ENCODE data around the gene CDC16. TPM values are rescaled to one million over a fixed set of nuclear protein-coding genes. Genes with fewer than 3 reads are reported as not detected.

Gene CDC16
- total RNA-seq, 1 donor from 2014 or later, result 51.8 TPM

- no peaks in the 10 kb centered on the region for H3K36me3 ChIP-seq (ENCODE audit: control insufficient read depth, insufficient read depth, low read length)
- H3K4me3 ChIP-seq (ENCODE audit: low read depth, low read length), result no peak overlapping the region
- DNase-seq (ENCODE audit: low read depth), result no peak
- TF ChIP-seq CTCF (IDR thresholded peaks at IDR 0.05; ENCODE audit: insufficient read depth, low read length, poor library complexity, severe bottlenecking), result no peak
- peaks cover 7% of the 10 kb centered on the region for H3K27me3 ChIP-seq (ENCODE audit: control insufficient read depth, insufficient read depth, low read length)
Observed at GRCh38 chr13:114211446-114212157, 23.1 kb upstream of the CDC16 start.

GRCh38 chr13:114212158-114212495 lies 22.6 kb upstream of the CDC16 start:
- no peak for TF ChIP-seq CTCF (IDR thresholded peaks at IDR 0.05; ENCODE audit: insufficient read depth, low read length, poor library complexity, severe bottlenecking)
- H3K27me3 ChIP-seq (ENCODE audit: control insufficient read depth, insufficient read depth, low read length), result peaks cover 7% of the 10 kb centered on the region
- H3K36me3 ChIP-seq (ENCODE audit: control insufficient read depth, insufficient read depth, low read length), result no peaks in the 10 kb centered on the region
- no peak for DNase-seq (ENCODE audit: low read depth)
- H3K4me3 ChIP-seq (ENCODE audit: low read depth, low read length), result no peak overlapping the region

GRCh38 chr13:114213980-114214379 lies 20.7 kb upstream of the CDC16 start:
- no peak overlapping the region for H3K4me3 ChIP-seq (ENCODE audit: low read depth, low read length)
- no peaks in the 10 kb centered on the region for H3K36me3 ChIP-seq (ENCODE audit: control insufficient read depth, insufficient read depth, low read length)
- H3K27me3 ChIP-seq (ENCODE audit: control insufficient read depth, insufficient read depth, low read length), result peaks cover 7% of the 10 kb centered on the region
- no peak for DNase-seq (ENCODE audit: low read depth)
- TF ChIP-seq CTCF (IDR thresholded peaks at IDR 0.05; ENCODE audit: insufficient read depth, low read length, poor library complexity, severe bottlenecking), result no peak

GRCh38 chr13:114219392-114219791 lies 15.3 kb upstream of the CDC16 start:
- no peak for DNase-seq (ENCODE audit: low read depth)
- H3K4me3 ChIP-seq (ENCODE audit: low read depth, low read length), result no peak overlapping the region
- H3K27me3 ChIP-seq (ENCODE audit: control insufficient read depth, insufficient read depth, low read length), result peaks cover 5% of the 10 kb centered on the region
- no peaks in the 10 kb centered on the region for H3K36me3 ChIP-seq (ENCODE audit: control insufficient read depth, insufficient read depth, low read length)
- no peak for TF ChIP-seq CTCF (IDR thresholded peaks at IDR 0.05; ENCODE audit: insufficient read depth, low read length, poor library complexity, severe bottlenecking)

- no peak for TF ChIP-seq CTCF (IDR thresholded peaks at IDR 0.05; ENCODE audit: insufficient read depth, low read length, poor library complexity, severe bottlenecking)
- no peaks in the 10 kb centered on the region for H3K36me3 ChIP-seq (ENCODE audit: control insufficient read depth, insufficient read depth, low read length)
- peaks cover 6% of the 10 kb centered on the region for H3K27me3 ChIP-seq (ENCODE audit: control insufficient read depth, insufficient read depth, low read length)
- H3K4me3 ChIP-seq (ENCODE audit: low read depth, low read length), result no peak overlapping the region
- DNase-seq (ENCODE audit: low read depth), result no peak
Observed at GRCh38 chr13:114222461-114222968, 12.2 kb upstream of the CDC16 start.

- H3K4me3 ChIP-seq (ENCODE audit: low read depth, low read length), result no peak overlapping the region
- H3K27me3 ChIP-seq (ENCODE audit: control insufficient read depth, insufficient read depth, low read length), result peaks cover 6% of the 10 kb centered on the region
- no peak for TF ChIP-seq CTCF (IDR thresholded peaks at IDR 0.05; ENCODE audit: insufficient read depth, low read length, poor library complexity, severe bottlenecking)
- DNase-seq (ENCODE audit: low read depth), result no peak
- H3K36me3 ChIP-seq (ENCODE audit: control insufficient read depth, insufficient read depth, low read length), result no peaks in the 10 kb centered on the region
Observed at GRCh38 chr13:114224201-114224600, 10.5 kb upstream of the CDC16 start.

Measured in kidney epithelial cell (primary cell).